ENCODE data around the gene IL12B. TPM values are rescaled to one million over a fixed set of nuclear protein-coding genes. Genes with fewer than 3 reads are reported as not detected.
"Not testable (repeated sequence)": the region's sequence is repeated elsewhere in the genome, so short reads cannot be mapped to it uniquely, and the experiment has no call there.

The IL12B gene
- 0.10 TPM for total RNA-seq

GRCh38 chr5:159330131-159330800 lies at the start of gene IL12B:
IL12B (minus strand) TSS chr5:159330487; CDS start chr5:159326782, 3,705 bp downstream.
- no peak for DNase-seq

- no peak for DNase-seq
Measured at GRCh38 chr5:159377653-159378052, 47.4 kb upstream of the IL12B start.

GRCh38 chr5:159367866-159368265 lies 37.6 kb upstream of the IL12B start:
- DNase-seq, result not testable (repeated sequence)

GRCh38 chr5:159366776-159367175 lies 36.5 kb upstream of the IL12B start:
- DNase-seq, result not testable (repeated sequence)

GRCh38 chr5:159362220-159362619 lies 31.9 kb upstream of the IL12B start:
- no peak for DNase-seq

- DNase-seq, result not testable (repeated sequence)
Measured at GRCh38 chr5:159359871-159360270, 29.6 kb upstream of the IL12B start.

GRCh38 chr5:159359408-159359807 lies 29.1 kb upstream of the IL12B start:
- DNase-seq, result no peak

GRCh38 chr5:159353661-159354252 lies 23.5 kb upstream of the IL12B start:
- DNase-seq, result no peak

- not testable (repeated sequence) for DNase-seq
Measured at GRCh38 chr5:159350644-159351043, 20.4 kb upstream of the IL12B start.

GRCh38 chr5:159350216-159350615 lies 19.9 kb upstream of the IL12B start:
- DNase-seq, result not testable (repeated sequence)

GRCh38 chr5:159345861-159346260 lies 15.6 kb upstream of the IL12B start:
- DNase-seq, result no peak

- no peak for DNase-seq
Measured at GRCh38 chr5:159345336-159345735, 15.0 kb upstream of the IL12B start.

- no peak for DNase-seq
Measured at GRCh38 chr5:159343295-159344094, 13.2 kb upstream of the IL12B start.

GRCh38 chr5:159342840-159343239 lies 12.6 kb upstream of the IL12B start:
- no peak for DNase-seq

- no peak for DNase-seq
Measured at GRCh38 chr5:159341906-159342310, 11.6 kb upstream of the IL12B start.

GRCh38 chr5:159341145-159341544 lies 10.9 kb upstream of the IL12B start:
- DNase-seq, result no peak

- DNase-seq, result no peak
Measured at GRCh38 chr5:159340511-159340910, 10.2 kb upstream of the IL12B start.

- no peak for DNase-seq
Measured at GRCh38 chr5:159339460-159339859, 9.2 kb upstream of the IL12B start.

GRCh38 chr5:159338118-159338517 lies 7.8 kb upstream of the IL12B start:
- DNase-seq, result no peak

GRCh38 chr5:159337016-159337955 lies 7.0 kb upstream of the IL12B start:
- DNase-seq, result no peak

GRCh38 chr5:159336586-159336985 lies 6.3 kb upstream of the IL12B start:
- DNase-seq, result no peak

- DNase-seq, result no peak
Measured at GRCh38 chr5:159333545-159333925, 3.2 kb upstream of the IL12B start.
